T-cell (primary cell): ENCODE measurements around the gene FA2H. TPM values are rescaled to one million over a fixed set of nuclear protein-coding genes. Genes with fewer than 3 reads are reported as not detected.

Source experiments
- ATAC-seq, 4 experiments: fragments of 200-7000 bp in 3 of 4; fragments of 150-1000 bp in 1 of 4; cut with Tn5 transposase; replicated peaks in 1 of 4; 1 replicate in 3 of 4; 2 replicates in 1 of 4; pipeline ENCODE4 v1.10.0; 2021; ENCODE audit warnings: moderate library complexity in 3 of 4, mild to moderate bottlenecking in 2 of 4, moderate number of reproducible peaks in 1 of 4
- CTCF ChIA-PET, 2 donors: fragments of 300-600 bp; sonication (Branson Sonifier 250); formaldehyde crosslinking; loops; one replicate each; lab custom pipeline; 2022; ENCODE audit warnings: antibody characterized with exemption in 2 of 2; lab: Charles Lee
- POLR2A ChIA-PET, 2 donors: fragments of 300-600 bp; sonication (Branson Sonifier 250); formaldehyde crosslinking; loops; one replicate each; lab custom pipeline; 2022; ENCODE audit warnings: antibody characterized with exemption in 2 of 2; lab: Charles Lee
- DNase-seq, 35 experiments: peaks; one replicate each; pipeline versions ENCODE4 v3.0.0 to v3.0.0-alpha.2; 2013 to 2023
- H3K27ac ChIP-seq: one replicate; pipeline ENCODE4 v1.5.1; 2013; ENCODE audit warnings: low read length
- H3K27me3 ChIP-seq, 2 experiments: replicated peaks in 1 of 2; 1 replicate in 1 of 2; 2 replicates in 1 of 2; pipeline versions ENCODE4 v1.6.1 to v1.7.0; 2013; ENCODE audit warnings: low read length in 1 of 2, mixed read lengths in 1 of 2; ENCODE audit not compliant: control insufficient read depth in 2 of 2, insufficient read depth in 2 of 2; ENCODE audit errors: extremely low read depth in 1 of 2
- H3K36me3 ChIP-seq, 2 donors: 1 replicate in 1 of 2; 2 replicates in 1 of 2; pipeline versions ENCODE4 v1.6.1 to v1.7.0; 2013; ENCODE audit warnings: low read length in 1 of 2; ENCODE audit not compliant: control insufficient read depth in 2 of 2, insufficient read depth in 1 of 2; ENCODE audit errors: extremely low read depth in 1 of 2
- H3K4me1 ChIP-seq, 2 experiments: 1 replicate in 1 of 2; 2 replicates in 1 of 2; pipeline versions ENCODE4 v1.6.1 to v1.7.0; 2013; ENCODE audit warnings: low read length in 2 of 2, mixed read lengths in 1 of 2; ENCODE audit not compliant: insufficient read depth in 2 of 2, control insufficient read depth in 1 of 2; ENCODE audit errors: extremely low read depth in 1 of 2
- H3K4me3 ChIP-seq, 2 donors: 1 replicate in 1 of 2; 2 replicates in 1 of 2; pipeline versions ENCODE4 v1.5.1 to v1.7.0; 2013; ENCODE audit warnings: mild to moderate bottlenecking in 2 of 2, low read length in 1 of 2, moderate library complexity in 1 of 2; ENCODE audit not compliant: control insufficient read depth in 1 of 2; ENCODE audit errors: extremely low read depth in 1 of 2
- H3K9me3 ChIP-seq: 2 replicates; pipeline ENCODE4 v1.7.0; 2013
- H3K27ac Mint-ChIP-seq, 2 donors: one replicate each; pipeline ENCODE4 v1.8.0; 2020 to 2021; ENCODE audit warnings: mild to moderate bottlenecking in 2 of 2, mixed read lengths in 2 of 2
- H3K27me3 Mint-ChIP-seq, 2 donors: one replicate each; pipeline ENCODE4 v1.8.0; 2021 to 2022; ENCODE audit warnings: mixed read lengths in 2 of 2
- H3K36me3 Mint-ChIP-seq: one replicate; pipeline ENCODE4 v1.8.0; 2021; ENCODE audit warnings: mixed read lengths
- H3K4me1 Mint-ChIP-seq, 3 donors: one replicate each; pipeline ENCODE4 v1.8.0; 2020 to 2022; ENCODE audit warnings: mixed read lengths in 3 of 3, mild to moderate bottlenecking in 1 of 3
- H3K4me3 Mint-ChIP-seq, 3 donors: one replicate each; pipeline ENCODE4 v1.8.0; 2020 to 2022; ENCODE audit warnings: mild to moderate bottlenecking in 3 of 3, mixed read lengths in 3 of 3, moderate library complexity in 3 of 3
- H3K9me3 Mint-ChIP-seq, 3 donors: one replicate each; pipeline ENCODE4 v1.8.0; 2020 to 2022; ENCODE audit warnings: mixed read lengths in 3 of 3
- WGBS: methylation state at CpG from one replicate; pipeline ENCODE4 v1.1.5; 2013; ENCODE audit warnings: missing lambda C conversion rate; ENCODE audit not compliant: insufficient coverage; 5-methylcytosine and 5-hydroxymethylcytosine counted together
- total RNA-seq, 35 experiments: library from RNA in 6 of 35; stranded (reverse) in 6 of 35; fragments of 120-200 nt in 1 of 35; gene quantifications; one replicate each; pipeline versions ENCODE4 v1.2.1 to v1.2.4 and lab custom pipeline; 2013 to 2026

FA2H gene
- total RNA-seq, 5 donors from 2014 or later (not counting 1 experiment from before 2014, with no cell fraction given) = 0.23 to 0.39 (median 0.35) TPM; not detected in 2

GRCh38 chr16:74666010-74666421, 108.6 kb downstream of the FA2H start:
- ChIA-PET CTCF (interaction anchor here (0.6 to 1.6 kb wide), 4 partner anchors 10 to 38 kb away, joined by 3 to 7 read pairs (median 6); no protein-coding TSS in a partner anchor), POLR2A (interaction anchor here (0.6 to 1.7 kb wide), 4 partner anchors 59 to 981 kb away, joined by 3 to 10 read pairs (median 6); partner anchors contain the start of genes GLG1 (in 1 of the 2), KARS1 (in 1 of the 2), TERF2IP (in 1 of the 2) and WDR59 (in 1 of the 2))
- H3K36me3 Mint-ChIP-seq = peaks cover 15% of the 10 kb centered on the region
- Histone ChIP-seq H3K36me3 (peaks cover 4 to 35% of the 10 kb centered on the region in 2 donors), H3K4me3 (peak overlapping the region; percentile 62 to 99), H3K9me3 (no peaks in the 10 kb centered on the region), H3K27ac (no peak overlapping the region), H3K27me3 (no peaks in the 10 kb centered on the region), H3K4me1 (peaks cover 0 to 25% of the 10 kb centered on the region in 2 experiments)
- peak overlapping the region; percentile 94 to 96 (median 94) for H3K4me3 Mint-ChIP-seq
- 0% methylated on average over 3 of the region's 8 CpGs for WGBS
- H3K4me1 Mint-ChIP-seq = peaks cover 41 to 52% (median 49%) of the 10 kb centered on the region in 3 donors
- H3K27me3 Mint-ChIP-seq = no peaks in the 10 kb centered on the region
- no peak for DNase-seq
- no peaks in the 10 kb centered on the region for H3K9me3 Mint-ChIP-seq
- no peak for ATAC-seq
- H3K27ac Mint-ChIP-seq = no peak overlapping the region

Other genes with a start within 250 kb of the FA2H start
- 100 to 1,000 TPM; 159 to 216 (median 167) TPM for gene GLG1, start 167.7 kb downstream of the FA2H start, total RNA-seq
- gene RFWD3, start 107.9 kb downstream of the FA2H start, total RNA-seq = 10 to 100 TPM; 42.6 to 52.0 (median 49.0) TPM
- gene MLKL, start 74.0 kb downstream of the FA2H start, total RNA-seq = 10 to 100 TPM; 27.4 to 40.7 (median 33.4) TPM
- 100 to 1,000 TPM in 4 of 5 donors, 10 to 100 TPM in 1; 97.7 to 120 (median 108) TPM for gene WDR59, start 210.3 kb upstream of the FA2H start, total RNA-seq
- gene ZNRF1, start 224.2 kb upstream of the FA2H start, total RNA-seq = 1 to 10 TPM; 5.5 to 7.8 (median 7.5) TPM